22Rv1 (cell line): ENCODE data around the gene AKAP8L.

Source experiments
- CTCF ChIP-seq: fragments of 450-650 bp; IDR thresholded peaks from 2 replicates; pipeline ENCODE4 v1.5.1; 2017; ENCODE audit warnings: mild to moderate bottlenecking
- ZFX ChIP-seq: fragments of 450-650 bp; IDR thresholded peaks from 2 replicates; pipeline ENCODE4 v1.6.1; 2017; ENCODE audit warnings: antibody characterized with exemption, borderline replicate concordance

- TF ChIP-seq CTCF (no peak), ZFX (no peak)
Measured at GRCh38 chr19:15466851-15467733, 48.3 kb upstream of the AKAP8L start.
